Measurements from ENCODE around the gene BCL3. TPM values are rescaled to one million over a fixed set of nuclear protein-coding genes. Genes with fewer than 3 reads are reported as not detected.
A peak's percentile ranks its signal among the peaks of the same experiment; 100 is the strongest.

The BCL3 gene
- polyA plus RNA-seq, 1 of the 3 experiments (the other 2 are of a cell fraction): 19.2 TPM

DNA sequence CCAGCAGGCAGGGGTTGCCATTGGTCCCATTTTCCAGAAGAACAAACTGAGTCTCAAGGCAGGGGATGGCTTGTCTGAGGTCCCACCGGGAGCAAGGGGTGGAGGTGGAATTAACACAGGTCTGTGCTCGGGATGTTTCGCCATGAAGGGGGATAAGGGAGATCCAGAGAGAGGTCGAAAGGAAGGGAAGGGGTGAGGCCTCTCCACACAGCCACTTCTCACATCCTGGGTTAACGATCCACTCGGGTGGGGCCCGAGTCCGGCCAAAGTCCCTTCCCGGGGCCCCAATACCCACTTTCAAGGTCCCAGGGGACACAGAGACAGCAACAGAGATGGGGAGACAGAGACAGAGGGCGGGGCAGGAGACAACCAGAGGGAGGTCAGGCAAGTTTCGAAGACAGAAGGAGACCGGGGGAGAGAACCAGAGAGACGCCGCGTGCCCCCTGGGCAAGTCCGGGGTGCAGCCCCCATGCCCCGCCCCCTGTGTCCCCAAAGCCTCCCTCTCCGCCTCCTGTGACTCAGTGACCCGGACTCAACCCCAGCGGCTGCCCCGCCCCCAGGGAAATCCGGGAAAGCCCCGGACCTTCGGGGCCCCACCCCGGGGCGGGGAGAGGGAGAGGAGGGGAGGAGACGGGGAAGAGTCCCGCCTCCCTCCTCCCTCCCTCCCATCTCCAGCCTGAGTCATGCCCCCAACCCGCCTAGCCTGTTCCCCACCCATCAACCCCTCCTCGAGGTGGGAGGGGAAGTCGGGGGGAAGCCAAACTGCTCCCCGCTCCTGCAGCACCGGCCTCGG, 1.4 kb upstream of the BCL3 start:
- H3F3A ChIP-seq (replicated peaks; ENCODE audit: insufficient read depth): peaks cover 23% of the 10 kb centered on the region
- 8% methylated on average over 24 of the region's 34 CpGs for WGBS (ENCODE audit: low lambda C conversion rate)
- H4K20me1 ChIP-seq (ENCODE audit: insufficient read depth): no peaks in the 10 kb centered on the region
- H3K4me2 ChIP-seq: peak overlapping the region; percentile 95
- peaks cover 26% of the 10 kb centered on the region for H3K79me2 ChIP-seq (ENCODE audit: insufficient read depth)
- no peaks in the 10 kb centered on the region for H3K36me3 ChIP-seq (replicated peaks in 1 of 2; ENCODE audit: control insufficient read depth in 1 of 2, insufficient read depth in 2 of 2, low read length in 1 of 2)
- H3K9me3 ChIP-seq: no peaks in the 10 kb centered on the region
- no peaks in the 10 kb centered on the region for H3K9me2 ChIP-seq
- ChIA-PET CTCF (interaction anchor here (11.9 kb wide), 1 partner anchor 24 kb away, joined by 92 read pairs; no protein-coding TSS in a partner anchor), POLR2A (no interaction called here)
- peak; percentile 84 for DNase-seq
- peak overlapping the region; percentile 84 for H3K9ac ChIP-seq
- peak overlapping the region; percentile 59 to 67 for H3K4me3 ChIP-seq (ENCODE audit: low read depth in 2 of 2, low read length in 1 of 2)
- H3K27me3 ChIP-seq (ENCODE audit: insufficient read depth): no peaks in the 10 kb centered on the region
- peaks cover 5 to 17% of the 10 kb centered on the region in 2 experiments; a peak in 3 of 4 replicates for H3K4me1 ChIP-seq (ENCODE audit: control insufficient read depth in 1 of 2, insufficient read depth in 2 of 2, low read depth in 1 of 2, low read length in 1 of 2)
- H2AFZ ChIP-seq (ENCODE audit: low read depth): peak overlapping the region; percentile 77; the same call in 1 of the 2 replicates
- H3K27ac ChIP-seq (ENCODE audit: low read depth in 2 of 2, low read length in 1 of 2): peak overlapping the region; percentile 81 to 91
- TF ChIP-seq MXI1 (IDR thresholded peaks at IDR 0.05; ENCODE audit: low read depth, low read length): no peak; the same call in 1 of the 2 replicates
- TF ChIP-seq GATA2 (CRISPR knock-in tag; IDR thresholded peaks at IDR 0.05): no peak
- TF ChIP-seq EZH2phosphoT487 (IDR thresholded peaks at IDR 0.05; ENCODE audit: borderline replicate concordance, low read depth): no peak
- TF ChIP-seq, protein P1, sequence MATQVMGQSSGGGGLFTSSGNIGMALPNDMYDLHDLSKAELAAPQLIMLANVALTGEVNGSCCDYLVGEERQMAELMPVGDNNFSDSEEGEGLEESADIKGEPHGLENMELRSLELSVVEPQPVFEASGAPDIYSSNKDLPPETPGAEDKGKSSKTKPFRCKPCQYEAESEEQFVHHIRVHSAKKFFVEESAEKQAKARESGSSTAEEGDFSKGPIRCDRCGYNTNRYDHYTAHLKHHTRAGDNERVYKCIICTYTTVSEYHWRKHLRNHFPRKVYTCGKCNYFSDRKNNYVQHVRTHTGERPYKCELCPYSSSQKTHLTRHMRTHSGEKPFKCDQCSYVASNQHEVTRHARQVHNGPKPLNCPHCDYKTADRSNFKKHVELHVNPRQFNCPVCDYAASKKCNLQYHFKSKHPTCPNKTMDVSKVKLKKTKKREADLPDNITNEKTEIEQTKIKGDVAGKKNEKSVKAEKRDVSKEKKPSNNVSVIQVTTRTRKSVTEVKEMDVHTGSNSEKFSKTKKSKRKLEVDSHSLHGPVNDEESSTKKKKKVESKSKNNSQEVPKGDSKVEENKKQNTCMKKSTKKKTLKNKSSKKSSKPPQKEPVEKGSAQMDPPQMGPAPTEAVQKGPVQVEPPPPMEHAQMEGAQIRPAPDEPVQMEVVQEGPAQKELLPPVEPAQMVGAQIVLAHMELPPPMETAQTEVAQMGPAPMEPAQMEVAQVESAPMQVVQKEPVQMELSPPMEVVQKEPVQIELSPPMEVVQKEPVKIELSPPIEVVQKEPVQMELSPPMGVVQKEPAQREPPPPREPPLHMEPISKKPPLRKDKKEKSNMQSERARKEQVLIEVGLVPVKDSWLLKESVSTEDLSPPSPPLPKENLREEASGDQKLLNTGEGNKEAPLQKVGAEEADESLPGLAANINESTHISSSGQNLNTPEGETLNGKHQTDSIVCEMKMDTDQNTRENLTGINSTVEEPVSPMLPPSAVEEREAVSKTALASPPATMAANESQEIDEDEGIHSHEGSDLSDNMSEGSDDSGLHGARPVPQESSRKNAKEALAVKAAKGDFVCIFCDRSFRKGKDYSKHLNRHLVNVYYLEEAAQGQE (IDR thresholded peaks at IDR 0.05; ENCODE audit: low read depth, low read length): no peak
- TF ChIP-seq NRF1 (IDR thresholded peaks at IDR 0.05; ENCODE audit: low read depth, low read length): no peak
- TF ChIP-seq CTCF (IDR thresholded peaks at IDR 0.05): no peak
- TF ChIP-seq SIN3A (IDR thresholded peaks at IDR 0.05; ENCODE audit: borderline replicate concordance, low read depth, low read length): no peak
- TF ChIP-seq SMC3 (IDR thresholded peaks at IDR 0.05; ENCODE audit: low read depth, low read length): no peak
- TF ChIP-seq MEF2A (IDR thresholded peaks at IDR 0.05; ENCODE audit: borderline replicate concordance, low read depth): no peak; the same call in 1 of the 2 replicates
- no peak for TF ChIP-seq NFIC (IDR thresholded peaks at IDR 0.05; ENCODE audit: borderline replicate concordance)
- no peak for TF ChIP-seq USF2 (IDR thresholded peaks at IDR 0.05; ENCODE audit: borderline replicate concordance, low read depth, low read length)
- peak; percentile 98 for TF ChIP-seq RXRA (IDR thresholded peaks at IDR 0.05; ENCODE audit: borderline replicate concordance, low read depth)
- no peak for TF ChIP-seq ELF1 (IDR thresholded peaks at IDR 0.05)
- no peak for TF ChIP-seq YY1 (IDR thresholded peaks at IDR 0.05; ENCODE audit: low read depth)
- TF ChIP-seq TCF12 (IDR thresholded peaks at IDR 0.05): peak; percentile 45
- TF ChIP-seq, protein P2, sequence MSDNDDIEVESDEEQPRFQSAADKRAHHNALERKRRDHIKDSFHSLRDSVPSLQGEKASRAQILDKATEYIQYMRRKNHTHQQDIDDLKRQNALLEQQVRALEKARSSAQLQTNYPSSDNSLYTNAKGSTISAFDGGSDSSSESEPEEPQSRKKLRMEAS (IDR thresholded peaks at IDR 0.05; ENCODE audit: low read depth): peak; percentile 53; the same call in 1 of the 2 replicates
- TF ChIP-seq TAF1 (IDR thresholded peaks at IDR 0.05; ENCODE audit: borderline replicate concordance, low read depth, low read length): 0 out of 2 replicates have a peak, but pooled peaks have one; percentile 13
- peak in 1 of 2 experiments; percentile 46; a peak in 1 of 4 replicates for TF ChIP-seq EP300 (IDR thresholded peaks at IDR 0.05; ENCODE audit: borderline replicate concordance in 1 of 2, low read depth in 1 of 2, low read length in 1 of 2)
- TF ChIP-seq PBX3 (IDR thresholded peaks at IDR 0.05): no peak; the same call in 1 of the 2 replicates
- no peak; the same call in 1 of the 2 replicates for TF ChIP-seq USF1 (IDR thresholded peaks at IDR 0.05; ENCODE audit: borderline replicate concordance, low read depth)
- TF ChIP-seq RAD21 (IDR thresholded peaks at IDR 0.05; ENCODE audit: low read length): no peak
- TF ChIP-seq RFX5 (IDR thresholded peaks at IDR 0.05; ENCODE audit: low read length): no peak

Measured in SK-N-SH (cell line).